Loucy (cell line): ENCODE measurements around the gene PTGDR2.

ENCODE experiments used
- EZH2phosphoT487 ChIP-seq: fragments of 200-600 bp; IDR thresholded peaks from 2 replicates; pipeline ENCODE4 v1.6.1; 2018; ENCODE audit warnings: antibody characterized with exemption, mild to moderate bottlenecking, moderate library complexity, borderline replicate concordance
- TF ChIP-seq, protein P1 (sequence below): fragments of 200-600 bp; sonication (generic); conservative IDR thresholded peaks from 2 replicates; pipeline ENCODE4 v1.5.1; 2014; ENCODE audit warnings: mild to moderate bottlenecking, antibody characterized with exemption, low read length

DNA sequence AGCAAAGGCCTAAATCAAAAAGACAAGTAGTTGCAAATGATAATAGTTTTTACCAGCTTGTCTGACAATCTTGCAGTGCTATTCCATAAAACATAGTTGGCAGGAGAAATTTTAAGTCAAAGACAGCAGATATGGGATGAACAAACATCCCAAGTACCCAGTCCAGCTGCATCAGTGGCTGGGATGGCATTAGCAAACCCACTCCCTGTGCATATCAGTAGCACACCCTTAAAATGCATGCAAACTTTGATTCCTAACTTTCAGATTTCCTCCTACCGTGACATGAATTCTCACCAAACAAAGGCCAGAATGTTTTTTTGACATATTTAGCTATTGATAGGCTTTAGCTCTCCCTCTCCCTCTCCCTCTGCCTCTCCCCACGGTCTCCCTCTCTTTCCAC is 41.6 kb downstream of the PTGDR2 start:
- no peak for TF ChIP-seq EZH2phosphoT487
- TF ChIP-seq, protein P1, sequence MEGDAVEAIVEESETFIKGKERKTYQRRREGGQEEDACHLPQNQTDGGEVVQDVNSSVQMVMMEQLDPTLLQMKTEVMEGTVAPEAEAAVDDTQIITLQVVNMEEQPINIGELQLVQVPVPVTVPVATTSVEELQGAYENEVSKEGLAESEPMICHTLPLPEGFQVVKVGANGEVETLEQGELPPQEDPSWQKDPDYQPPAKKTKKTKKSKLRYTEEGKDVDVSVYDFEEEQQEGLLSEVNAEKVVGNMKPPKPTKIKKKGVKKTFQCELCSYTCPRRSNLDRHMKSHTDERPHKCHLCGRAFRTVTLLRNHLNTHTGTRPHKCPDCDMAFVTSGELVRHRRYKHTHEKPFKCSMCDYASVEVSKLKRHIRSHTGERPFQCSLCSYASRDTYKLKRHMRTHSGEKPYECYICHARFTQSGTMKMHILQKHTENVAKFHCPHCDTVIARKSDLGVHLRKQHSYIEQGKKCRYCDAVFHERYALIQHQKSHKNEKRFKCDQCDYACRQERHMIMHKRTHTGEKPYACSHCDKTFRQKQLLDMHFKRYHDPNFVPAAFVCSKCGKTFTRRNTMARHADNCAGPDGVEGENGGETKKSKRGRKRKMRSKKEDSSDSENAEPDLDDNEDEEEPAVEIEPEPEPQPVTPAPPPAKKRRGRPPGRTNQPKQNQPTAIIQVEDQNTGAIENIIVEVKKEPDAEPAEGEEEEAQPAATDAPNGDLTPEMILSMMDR, result no peak
